ENCODE measurements around the gene FNDC5. TPM values are rescaled to one million over a fixed set of nuclear protein-coding genes. Genes with fewer than 3 reads are reported as not detected.

The FNDC5 gene
- total and polyA plus RNA-seq, 9 of the 15 experiments (the other 6 are each of a cell fraction or from before 2014, with no cell fraction given), result 0.06 to 2.1 (median 0.22) TPM

DNA sequence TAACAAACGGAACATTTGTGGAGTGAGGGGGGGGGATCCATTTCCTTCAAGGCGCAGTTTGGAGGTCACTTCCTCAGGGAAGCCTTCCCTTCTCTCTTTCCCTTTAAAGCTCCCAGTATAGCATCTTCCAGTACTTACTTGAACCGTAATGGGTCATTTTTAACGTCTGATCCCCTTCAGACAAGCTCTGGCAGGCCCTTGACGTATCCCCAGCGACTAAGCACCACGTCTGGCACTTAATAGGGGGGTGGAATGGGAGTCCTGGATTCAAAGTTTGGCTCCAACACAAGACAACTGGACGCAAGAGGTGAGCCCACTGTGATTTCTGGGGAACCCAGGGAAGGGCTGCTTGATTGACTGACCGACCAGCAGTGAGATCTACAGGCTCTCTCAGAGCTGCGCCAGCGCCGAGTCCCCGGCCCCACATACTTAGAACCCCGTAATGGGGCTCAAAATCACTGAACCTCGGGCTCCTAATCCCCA, 54.0 kb downstream of the FNDC5 start (continued):
- TF ChIP-seq, protein P1, sequence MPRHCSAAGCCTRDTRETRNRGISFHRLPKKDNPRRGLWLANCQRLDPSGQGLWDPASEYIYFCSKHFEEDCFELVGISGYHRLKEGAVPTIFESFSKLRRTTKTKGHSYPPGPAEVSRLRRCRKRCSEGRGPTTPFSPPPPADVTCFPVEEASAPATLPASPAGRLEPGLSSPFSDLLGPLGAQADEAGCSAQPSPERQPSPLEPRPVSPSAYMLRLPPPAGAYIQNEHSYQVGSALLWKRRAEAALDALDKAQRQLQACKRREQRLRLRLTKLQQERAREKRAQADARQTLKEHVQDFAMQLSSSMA (CRISPR knock-in tag; IDR thresholded peaks at IDR 0.05), result 0 out of 2 replicates have a peak, but pooled peaks have one; percentile 27
- TF ChIP-seq ZFP1 (CRISPR knock-in tag; IDR thresholded peaks at IDR 0.05) (0 out of 2 replicates have a peak, but pooled peaks have one; percentile 7), HOXB6 (CRISPR knock-in tag; IDR thresholded peaks at IDR 0.05; ENCODE audit: borderline replicate concordance) (peak; percentile 8; the same call in 1 of the 2 replicates), ZC3H4 (CRISPR knock-in tag; IDR thresholded peaks at IDR 0.05; ENCODE audit: borderline replicate concordance) (no peak), SMARCC2 (IDR thresholded peaks at IDR 0.05; ENCODE audit: low read depth) (no peak), HDAC2 (IDR thresholded peaks at IDR 0.05) (no peak), CREB1 (IDR thresholded peaks at IDR 0.05) (no peak), CREB1 (CRISPR knock-in tag; IDR thresholded peaks at IDR 0.05) (no peak), CBFA2T3 (IDR thresholded peaks at IDR 0.05) (no peak), KAT7 (CRISPR knock-in tag; IDR thresholded peaks at IDR 0.05; ENCODE audit: borderline replicate concordance) (peak; percentile 75; the same call in 1 of the 2 replicates), ZNF253 (CRISPR knock-in tag; conservative IDR thresholded peaks at IDR 0.05) (no peak), SAFB (IDR thresholded peaks at IDR 0.05; ENCODE audit: borderline replicate concordance, low read depth, low read length) (no peak), PPARD (CRISPR knock-in tag; IDR thresholded peaks at IDR 0.05) (no peak), SPI1 (IDR thresholded peaks at IDR 0.05; ENCODE audit: borderline replicate concordance, low read depth, low read length) (peak; percentile 71; the same call in 1 of the 2 replicates), ZNF717 (CRISPR knock-in tag; IDR thresholded peaks at IDR 0.05) (no peak)
- TF ChIP-seq, protein P2, sequence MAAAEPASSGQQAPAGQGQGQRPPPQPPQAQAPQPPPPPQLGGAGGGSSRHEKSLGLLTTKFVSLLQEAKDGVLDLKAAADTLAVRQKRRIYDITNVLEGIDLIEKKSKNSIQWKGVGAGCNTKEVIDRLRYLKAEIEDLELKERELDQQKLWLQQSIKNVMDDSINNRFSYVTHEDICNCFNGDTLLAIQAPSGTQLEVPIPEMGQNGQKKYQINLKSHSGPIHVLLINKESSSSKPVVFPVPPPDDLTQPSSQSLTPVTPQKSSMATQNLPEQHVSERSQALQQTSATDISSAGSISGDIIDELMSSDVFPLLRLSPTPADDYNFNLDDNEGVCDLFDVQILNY (CRISPR knock-in tag; IDR thresholded peaks at IDR 0.05), result no peak
- TF ChIP-seq, protein P3, sequence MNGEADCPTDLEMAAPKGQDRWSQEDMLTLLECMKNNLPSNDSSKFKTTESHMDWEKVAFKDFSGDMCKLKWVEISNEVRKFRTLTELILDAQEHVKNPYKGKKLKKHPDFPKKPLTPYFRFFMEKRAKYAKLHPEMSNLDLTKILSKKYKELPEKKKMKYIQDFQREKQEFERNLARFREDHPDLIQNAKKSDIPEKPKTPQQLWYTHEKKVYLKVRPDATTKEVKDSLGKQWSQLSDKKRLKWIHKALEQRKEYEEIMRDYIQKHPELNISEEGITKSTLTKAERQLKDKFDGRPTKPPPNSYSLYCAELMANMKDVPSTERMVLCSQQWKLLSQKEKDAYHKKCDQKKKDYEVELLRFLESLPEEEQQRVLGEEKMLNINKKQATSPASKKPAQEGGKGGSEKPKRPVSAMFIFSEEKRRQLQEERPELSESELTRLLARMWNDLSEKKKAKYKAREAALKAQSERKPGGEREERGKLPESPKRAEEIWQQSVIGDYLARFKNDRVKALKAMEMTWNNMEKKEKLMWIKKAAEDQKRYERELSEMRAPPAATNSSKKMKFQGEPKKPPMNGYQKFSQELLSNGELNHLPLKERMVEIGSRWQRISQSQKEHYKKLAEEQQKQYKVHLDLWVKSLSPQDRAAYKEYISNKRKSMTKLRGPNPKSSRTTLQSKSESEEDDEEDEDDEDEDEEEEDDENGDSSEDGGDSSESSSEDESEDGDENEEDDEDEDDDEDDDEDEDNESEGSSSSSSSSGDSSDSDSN (IDR thresholded peaks at IDR 0.05; ENCODE audit: borderline replicate concordance in 1 of 2, low read depth in 2 of 2, low read length in 2 of 2), result 0 out of 4 replicates have a peak, but pooled peaks of 1 of the 2 experiments have one; percentile 56
- TF ChIP-seq, protein P4, sequence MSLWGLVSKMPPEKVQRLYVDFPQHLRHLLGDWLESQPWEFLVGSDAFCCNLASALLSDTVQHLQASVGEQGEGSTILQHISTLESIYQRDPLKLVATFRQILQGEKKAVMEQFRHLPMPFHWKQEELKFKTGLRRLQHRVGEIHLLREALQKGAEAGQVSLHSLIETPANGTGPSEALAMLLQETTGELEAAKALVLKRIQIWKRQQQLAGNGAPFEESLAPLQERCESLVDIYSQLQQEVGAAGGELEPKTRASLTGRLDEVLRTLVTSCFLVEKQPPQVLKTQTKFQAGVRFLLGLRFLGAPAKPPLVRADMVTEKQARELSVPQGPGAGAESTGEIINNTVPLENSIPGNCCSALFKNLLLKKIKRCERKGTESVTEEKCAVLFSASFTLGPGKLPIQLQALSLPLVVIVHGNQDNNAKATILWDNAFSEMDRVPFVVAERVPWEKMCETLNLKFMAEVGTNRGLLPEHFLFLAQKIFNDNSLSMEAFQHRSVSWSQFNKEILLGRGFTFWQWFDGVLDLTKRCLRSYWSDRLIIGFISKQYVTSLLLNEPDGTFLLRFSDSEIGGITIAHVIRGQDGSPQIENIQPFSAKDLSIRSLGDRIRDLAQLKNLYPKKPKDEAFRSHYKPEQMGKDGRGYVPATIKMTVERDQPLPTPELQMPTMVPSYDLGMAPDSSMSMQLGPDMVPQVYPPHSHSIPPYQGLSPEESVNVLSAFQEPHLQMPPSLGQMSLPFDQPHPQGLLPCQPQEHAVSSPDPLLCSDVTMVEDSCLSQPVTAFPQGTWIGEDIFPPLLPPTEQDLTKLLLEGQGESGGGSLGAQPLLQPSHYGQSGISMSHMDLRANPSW (CRISPR knock-in tag; IDR thresholded peaks at IDR 0.05), result no peak
- TF ChIP-seq, protein P5, sequence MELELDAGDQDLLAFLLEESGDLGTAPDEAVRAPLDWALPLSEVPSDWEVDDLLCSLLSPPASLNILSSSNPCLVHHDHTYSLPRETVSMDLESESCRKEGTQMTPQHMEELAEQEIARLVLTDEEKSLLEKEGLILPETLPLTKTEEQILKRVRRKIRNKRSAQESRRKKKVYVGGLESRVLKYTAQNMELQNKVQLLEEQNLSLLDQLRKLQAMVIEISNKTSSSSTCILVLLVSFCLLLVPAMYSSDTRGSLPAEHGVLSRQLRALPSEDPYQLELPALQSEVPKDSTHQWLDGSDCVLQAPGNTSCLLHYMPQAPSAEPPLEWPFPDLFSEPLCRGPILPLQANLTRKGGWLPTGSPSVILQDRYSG (tag; conservative IDR thresholded peaks at IDR 0.05; ENCODE audit: low read depth), result no peak

Data from K562 (cell line).